VCaP (cell line): ENCODE results near the gene EFHC1.

ENCODE experiments used
- H3K27ac ChIP-seq: fragments of 450-650 bp; 2 replicates; pipeline ENCODE4 v1.5.1; 2017
- TF ChIP-seq, protein P1 (sequence below): fragments of 450-650 bp; conservative IDR thresholded peaks from 2 replicates; pipeline ENCODE4 v1.5.1; 2017; ENCODE audit warnings: mild to moderate bottlenecking, moderate library complexity

The EFHC1 gene

DNA sequence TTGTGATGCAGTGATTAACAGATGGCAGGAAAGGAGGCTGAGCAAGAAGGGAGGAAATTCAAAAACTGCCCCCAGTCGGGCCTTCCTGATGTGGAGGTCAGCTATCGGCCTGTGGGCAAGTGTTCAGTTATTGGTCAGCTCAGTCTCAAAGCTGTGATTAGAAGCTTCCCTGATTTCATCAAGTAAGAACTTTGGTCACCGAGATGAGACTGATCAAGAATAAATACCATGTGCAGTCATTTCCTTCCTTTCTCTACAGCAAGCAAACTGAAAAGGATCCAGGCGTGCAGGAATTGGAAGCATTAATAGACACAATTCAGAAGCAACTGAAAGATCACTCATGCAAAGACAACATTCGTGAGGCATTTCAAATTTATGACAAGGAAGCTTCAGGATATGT is 69.7 kb downstream of the EFHC1 start:
- TF ChIP-seq, protein P1, sequence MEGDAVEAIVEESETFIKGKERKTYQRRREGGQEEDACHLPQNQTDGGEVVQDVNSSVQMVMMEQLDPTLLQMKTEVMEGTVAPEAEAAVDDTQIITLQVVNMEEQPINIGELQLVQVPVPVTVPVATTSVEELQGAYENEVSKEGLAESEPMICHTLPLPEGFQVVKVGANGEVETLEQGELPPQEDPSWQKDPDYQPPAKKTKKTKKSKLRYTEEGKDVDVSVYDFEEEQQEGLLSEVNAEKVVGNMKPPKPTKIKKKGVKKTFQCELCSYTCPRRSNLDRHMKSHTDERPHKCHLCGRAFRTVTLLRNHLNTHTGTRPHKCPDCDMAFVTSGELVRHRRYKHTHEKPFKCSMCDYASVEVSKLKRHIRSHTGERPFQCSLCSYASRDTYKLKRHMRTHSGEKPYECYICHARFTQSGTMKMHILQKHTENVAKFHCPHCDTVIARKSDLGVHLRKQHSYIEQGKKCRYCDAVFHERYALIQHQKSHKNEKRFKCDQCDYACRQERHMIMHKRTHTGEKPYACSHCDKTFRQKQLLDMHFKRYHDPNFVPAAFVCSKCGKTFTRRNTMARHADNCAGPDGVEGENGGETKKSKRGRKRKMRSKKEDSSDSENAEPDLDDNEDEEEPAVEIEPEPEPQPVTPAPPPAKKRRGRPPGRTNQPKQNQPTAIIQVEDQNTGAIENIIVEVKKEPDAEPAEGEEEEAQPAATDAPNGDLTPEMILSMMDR: no peak
- peak overlapping the region; percentile 19; the same call in 1 of the 2 replicates for H3K27ac ChIP-seq

DNA sequence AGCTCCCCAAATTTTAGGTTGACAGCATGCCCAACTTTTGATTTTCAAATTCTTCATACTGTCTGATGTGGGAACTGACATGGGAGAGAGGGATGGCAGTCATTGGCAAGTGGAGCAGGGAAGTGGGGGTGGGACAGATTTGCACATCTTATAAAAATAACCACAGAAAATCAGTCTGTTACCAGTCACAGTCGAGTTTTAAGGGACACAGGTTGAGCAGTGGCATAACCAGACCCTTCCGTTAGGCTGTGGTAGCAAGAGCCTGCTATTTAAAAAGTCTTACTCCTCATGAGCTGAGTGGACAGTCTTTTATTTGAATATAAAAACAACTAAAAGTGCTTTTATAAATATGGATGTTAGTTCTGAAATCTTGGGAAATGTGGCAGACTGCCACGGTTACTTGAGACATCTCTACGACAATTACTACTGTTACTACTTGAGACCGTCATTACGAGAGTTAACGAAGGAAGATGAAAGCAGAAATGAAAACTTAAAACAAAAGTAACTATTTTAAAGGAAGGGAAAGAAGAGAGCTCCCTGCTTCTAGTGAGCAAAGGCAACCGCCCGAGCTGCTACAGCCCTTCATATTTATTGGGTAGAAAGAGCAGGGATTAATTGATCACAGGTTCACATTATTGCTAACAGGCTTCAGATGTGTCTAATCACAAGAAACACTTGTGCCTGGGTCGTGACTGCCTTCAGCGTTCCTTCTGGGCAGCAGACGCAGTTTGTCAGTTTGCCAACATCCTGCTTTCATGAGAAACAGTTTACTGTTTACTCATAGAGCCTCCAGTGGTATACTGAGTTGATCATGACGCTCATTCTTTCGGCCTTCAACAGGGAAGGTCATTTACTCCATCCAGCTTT is 71.3 kb downstream of the EFHC1 start:
- H3K27ac ChIP-seq: no peak overlapping the region
- TF ChIP-seq, protein P1: no peak

DNA sequence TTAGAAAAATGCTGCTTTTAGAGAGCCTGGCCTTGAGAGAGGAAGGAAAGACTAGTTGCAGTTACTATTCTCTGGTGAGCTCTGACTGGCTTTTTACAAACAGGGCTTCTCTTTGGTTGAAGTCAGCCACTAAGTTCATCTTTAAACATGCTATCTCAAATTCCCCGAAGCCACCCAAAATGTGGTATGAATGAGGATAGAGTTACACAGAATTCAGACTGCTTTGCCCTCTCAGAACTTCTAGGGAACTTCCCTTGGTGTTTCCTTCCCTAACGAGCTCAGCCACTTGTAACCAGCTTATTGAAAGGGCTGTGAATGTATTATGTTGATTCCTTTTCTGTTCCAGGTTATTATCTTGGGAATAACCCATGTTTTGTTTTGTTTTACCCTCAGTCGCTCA is 73.5 kb downstream of the EFHC1 start:
- H3K27ac ChIP-seq: no peak overlapping the region
- TF ChIP-seq, protein P1: no peak

DNA sequence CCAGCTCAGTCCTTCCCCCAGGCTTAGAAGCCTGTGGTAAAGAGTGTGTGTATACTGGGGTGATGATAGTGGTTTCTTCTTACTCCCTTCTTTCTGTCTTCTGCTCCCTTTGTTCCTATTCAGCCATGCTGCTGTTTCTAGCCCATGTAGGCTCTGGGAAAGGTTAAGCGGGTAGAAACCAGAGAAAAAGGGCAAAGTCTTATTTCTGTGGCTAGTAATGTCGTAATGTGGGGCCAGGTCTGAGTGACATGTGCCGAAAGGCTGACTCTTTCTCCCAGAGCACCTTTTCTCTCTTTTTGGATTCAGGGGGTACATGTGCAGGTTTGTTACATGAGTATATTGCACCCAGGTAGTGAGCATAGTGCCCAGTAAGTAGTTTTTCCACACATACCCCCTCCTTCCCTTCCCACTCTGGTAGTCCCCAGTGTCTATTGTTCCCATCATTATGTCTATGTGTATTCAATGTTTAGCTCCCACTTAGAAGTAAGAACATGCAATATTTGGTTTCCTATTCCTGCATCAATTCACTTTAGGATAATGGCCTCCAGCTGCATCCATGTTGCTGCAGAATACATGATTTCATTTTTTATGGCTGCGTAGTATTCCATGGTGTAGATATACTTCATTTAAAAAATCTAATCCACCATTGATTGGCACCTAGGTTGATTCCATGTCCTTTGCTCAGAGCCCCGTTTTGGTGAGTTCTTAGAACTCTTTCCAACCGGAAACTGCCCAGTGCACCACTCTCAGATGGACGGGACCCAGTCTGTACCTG is 74.3 kb downstream of the EFHC1 start:
- TF ChIP-seq, protein P1: no peak
- H3K27ac ChIP-seq: no peak overlapping the region

DNA sequence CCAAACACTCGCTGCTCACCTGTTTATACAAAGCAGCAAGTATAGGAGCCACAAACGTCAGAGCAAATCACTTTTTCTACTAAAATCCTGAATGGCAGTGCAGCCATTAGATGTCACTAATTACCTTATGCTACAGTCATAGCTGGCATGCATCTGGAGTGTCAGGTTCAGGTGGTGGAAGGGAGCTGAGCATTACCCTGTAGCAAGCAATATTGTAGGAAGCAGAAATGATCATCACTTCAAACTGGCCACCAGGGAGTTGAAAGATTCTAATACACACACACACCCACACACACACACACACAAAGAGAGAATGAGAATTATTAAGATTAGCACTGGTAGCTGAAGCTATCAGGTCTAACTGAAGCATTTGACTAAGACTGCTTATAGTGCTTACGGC is 75.8 kb downstream of the EFHC1 start:
- TF ChIP-seq, protein P1: no peak
- H3K27ac ChIP-seq: no peak overlapping the region

DNA sequence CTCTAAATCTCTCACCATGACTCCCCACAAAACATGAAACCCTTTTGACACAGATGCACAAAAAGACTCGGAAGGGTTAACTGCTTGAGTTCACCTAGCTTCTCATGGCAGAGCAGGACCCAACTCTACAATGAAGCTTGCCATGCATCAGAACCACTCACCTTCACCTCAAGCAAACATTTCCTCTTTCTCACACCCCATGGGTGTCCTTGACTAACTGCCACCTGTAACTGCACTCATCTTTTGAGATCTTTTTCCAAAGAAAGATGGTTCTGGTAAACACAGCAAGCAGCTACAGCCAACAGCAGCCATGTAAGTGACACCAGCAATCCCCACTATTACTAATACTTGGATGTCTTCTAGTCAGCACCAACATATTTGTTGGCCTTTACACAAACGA is 76.5 kb downstream of the EFHC1 start:
- TF ChIP-seq, protein P1: no peak
- H3K27ac ChIP-seq: no peak overlapping the region

DNA sequence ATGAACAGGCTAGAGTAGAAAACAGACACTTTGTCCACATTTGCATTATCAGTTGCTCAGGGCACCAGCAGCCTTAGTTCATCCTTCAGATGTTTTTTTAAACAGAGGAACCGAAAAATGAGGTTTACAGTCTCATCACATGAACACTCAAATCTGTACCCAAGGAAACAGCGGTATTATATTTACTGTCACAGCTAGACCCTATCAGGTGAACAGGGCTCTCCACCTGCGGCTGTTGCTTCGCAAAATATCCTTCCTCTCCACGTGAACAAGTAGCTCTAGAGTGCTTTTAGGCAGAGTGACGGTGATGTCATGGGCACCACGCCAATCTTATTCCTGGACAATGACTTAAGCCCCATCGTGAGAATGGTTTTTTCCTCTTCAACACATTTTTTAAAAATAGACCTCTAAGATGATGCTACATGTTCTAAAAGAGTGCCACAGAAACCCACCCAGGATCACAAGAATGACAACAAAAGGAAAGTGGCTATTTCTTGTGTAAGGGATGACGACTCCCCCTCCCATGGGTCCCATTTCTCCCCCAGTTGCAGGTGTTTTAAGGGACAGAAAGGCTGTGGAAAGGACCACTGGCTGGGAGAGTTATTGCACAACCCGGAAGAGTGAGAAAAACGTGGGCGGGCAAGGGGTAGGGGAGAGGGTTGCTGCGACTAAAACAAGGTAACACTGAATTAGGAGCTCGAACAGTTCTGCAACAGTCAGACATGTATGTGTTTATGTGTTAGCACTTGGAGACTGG is 77.7 kb downstream of the EFHC1 start:
- TF ChIP-seq, protein P1: no peak
- no peak overlapping the region for H3K27ac ChIP-seq
